GM12874 (cell line): Measurements from ENCODE around the gene ALX1.

ENCODE experiments used
- CTCF ChIP-seq: IDR thresholded peaks from 2 replicates; pipeline ENCODE4 v1.5.1; 2011; ENCODE audit warnings: low read depth, mild to moderate bottlenecking, control low read depth, low read length, moderate library complexity; ENCODE audit not compliant: insufficient read depth

Gene ALX1

GRCh38 chr12:85348779-85349178, 68.8 kb downstream of the ALX1 start:
- no peak for TF ChIP-seq CTCF

- TF ChIP-seq CTCF, result no peak
Observed at GRCh38 chr12:85350356-85350755, 70.3 kb downstream of the ALX1 start.
